Measurements from ENCODE around the gene TTLL5.

- TF ChIP-seq POLR2A (IDR thresholded peaks at IDR 0.05) (no peak), CTCF (IDR thresholded peaks at IDR 0.05) (no peak)
Measured at GRCh38 chr14:75969891-75970290, 308.8 kb downstream of the TTLL5 start.
